ENCODE results near the gene GREM2.

- TF ChIP-seq FOXP4 (CRISPR knock-in tag; IDR thresholded peaks at IDR 0.05), result no peak
- TF ChIP-seq ATF1 (CRISPR knock-in tag; IDR thresholded peaks at IDR 0.05), result no peak
Measured at GRCh38 chr1:240441669-240442068, 170.3 kb downstream of the GREM2 start.

Data from WTC11 (cell line).